ENCODE results near the gene SETD3.

SETD3 gene

DNA sequence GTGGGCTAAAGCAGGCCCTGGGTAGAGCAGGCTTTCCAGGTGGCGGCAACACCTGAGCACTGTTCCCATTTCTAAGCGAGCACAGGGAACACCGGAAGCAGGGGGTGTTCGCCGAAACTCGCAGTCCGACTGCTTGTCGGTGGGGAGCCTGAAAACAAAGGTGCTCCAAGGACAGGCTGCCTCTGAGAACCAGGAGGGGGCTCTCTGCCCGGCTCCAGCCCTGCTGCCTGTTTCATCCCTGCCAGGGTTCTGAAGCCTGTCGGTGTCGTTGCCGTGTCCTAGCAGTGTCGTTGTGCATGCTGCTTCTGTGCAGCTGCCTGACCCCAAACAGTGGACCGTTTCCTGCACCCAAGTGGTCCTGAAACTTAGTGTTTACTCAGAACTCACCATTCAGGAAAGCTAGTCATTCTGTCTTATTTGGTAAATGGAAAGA lies 22.3 kb upstream of the SETD3 start:
- in situ Hi-C loops (cut with HindIII; ENCODE audit: low sequenced_read_pairs): no loop called here

DNA sequence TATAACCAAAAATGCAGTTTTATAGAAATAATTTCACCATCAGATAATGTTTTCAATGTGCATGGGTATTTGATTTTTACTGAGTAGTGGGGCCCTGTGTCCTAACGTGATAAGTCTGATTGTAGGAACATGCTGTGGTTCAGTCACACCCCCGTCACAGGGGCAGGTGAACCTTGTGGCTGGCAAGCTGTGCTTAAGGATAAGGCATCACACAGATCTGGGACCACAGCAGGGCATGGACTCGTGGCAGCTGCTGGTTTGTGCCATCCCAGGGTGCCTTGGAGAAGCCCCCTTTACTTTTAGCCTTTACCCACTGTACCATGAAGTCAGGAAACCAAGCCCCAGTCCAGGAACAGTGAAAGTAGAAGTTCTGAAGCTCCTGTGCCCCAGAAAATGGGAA lies 17.2 kb upstream of the SETD3 start:
- in situ Hi-C loops (cut with HindIII; ENCODE audit: low sequenced_read_pairs): loop anchor here (25.0 kb wide), 1 partner anchor 189 kb away; the partner anchor contains the start of gene CYP46A1

DNA sequence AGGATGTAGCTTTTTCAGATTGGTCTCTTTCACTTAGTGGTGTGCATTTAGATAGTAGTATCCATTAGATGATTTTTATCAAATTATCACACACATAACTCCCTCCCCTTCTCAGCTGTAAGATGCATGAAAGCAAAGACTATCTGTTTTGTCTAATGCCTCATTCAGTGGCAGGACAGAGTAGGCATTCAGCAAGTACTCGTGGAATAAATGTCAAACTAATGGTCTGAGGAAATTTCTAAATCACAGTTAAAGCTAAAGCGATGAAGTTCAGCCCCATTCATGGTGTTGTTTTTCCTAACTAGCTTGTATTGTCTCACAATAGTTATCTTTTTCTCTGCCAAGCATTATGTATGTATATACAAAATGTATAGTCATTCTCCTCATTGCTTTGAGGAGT lies 16.7 kb upstream of the SETD3 start:
- in situ Hi-C loops (cut with HindIII; ENCODE audit: low sequenced_read_pairs): loop anchor here (25.0 kb wide), 1 partner anchor 190 kb away; the partner anchor contains the start of gene CYP46A1

DNA sequence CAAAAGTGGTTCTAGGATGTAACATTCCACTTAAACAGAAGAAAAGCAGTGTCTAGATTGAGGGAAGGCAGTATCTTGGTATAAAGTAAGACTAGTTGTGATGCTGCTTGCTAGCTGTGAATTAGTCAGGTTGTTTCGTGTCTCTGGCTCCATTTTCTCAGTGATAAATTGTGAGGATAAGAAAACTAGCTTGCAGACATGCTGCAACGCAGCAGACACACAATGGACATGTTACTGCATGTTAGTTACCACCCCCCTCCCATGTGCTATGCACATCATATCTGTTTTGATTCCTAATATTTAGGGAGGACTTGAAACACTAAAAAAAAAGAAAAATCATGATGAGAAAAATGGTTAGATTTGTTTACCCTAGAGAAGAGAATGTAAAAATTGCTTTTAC lies 3.4 kb upstream of the SETD3 start:
- in situ Hi-C loops (cut with HindIII; ENCODE audit: low sequenced_read_pairs): loop anchor here (25.0 kb wide), 1 partner anchor 203 kb away; the partner anchor contains the start of gene CYP46A1

DNA sequence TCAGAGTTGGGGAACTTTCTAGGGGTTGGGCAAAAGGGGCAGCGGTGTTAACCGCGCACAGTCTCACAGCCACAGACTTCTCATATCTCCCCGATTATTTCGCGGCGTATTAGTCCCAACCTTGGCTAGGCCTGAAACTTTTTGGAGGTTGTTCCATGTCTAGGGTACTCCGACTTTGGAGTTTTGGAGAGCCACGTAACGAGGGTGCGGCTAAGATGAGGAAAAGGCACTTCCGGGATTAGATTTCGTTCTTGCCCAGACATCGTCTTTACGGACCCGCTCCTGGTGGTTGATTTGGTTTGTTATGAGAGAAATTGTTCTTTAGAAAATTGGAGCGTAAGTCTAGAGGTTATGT lies 1.1 kb upstream of the SETD3 start:
- in situ Hi-C loops (cut with HindIII; ENCODE audit: low sequenced_read_pairs): loop anchor here (25.0 kb wide), 1 partner anchor 206 kb away; the partner anchor contains the start of gene CYP46A1

DNA sequence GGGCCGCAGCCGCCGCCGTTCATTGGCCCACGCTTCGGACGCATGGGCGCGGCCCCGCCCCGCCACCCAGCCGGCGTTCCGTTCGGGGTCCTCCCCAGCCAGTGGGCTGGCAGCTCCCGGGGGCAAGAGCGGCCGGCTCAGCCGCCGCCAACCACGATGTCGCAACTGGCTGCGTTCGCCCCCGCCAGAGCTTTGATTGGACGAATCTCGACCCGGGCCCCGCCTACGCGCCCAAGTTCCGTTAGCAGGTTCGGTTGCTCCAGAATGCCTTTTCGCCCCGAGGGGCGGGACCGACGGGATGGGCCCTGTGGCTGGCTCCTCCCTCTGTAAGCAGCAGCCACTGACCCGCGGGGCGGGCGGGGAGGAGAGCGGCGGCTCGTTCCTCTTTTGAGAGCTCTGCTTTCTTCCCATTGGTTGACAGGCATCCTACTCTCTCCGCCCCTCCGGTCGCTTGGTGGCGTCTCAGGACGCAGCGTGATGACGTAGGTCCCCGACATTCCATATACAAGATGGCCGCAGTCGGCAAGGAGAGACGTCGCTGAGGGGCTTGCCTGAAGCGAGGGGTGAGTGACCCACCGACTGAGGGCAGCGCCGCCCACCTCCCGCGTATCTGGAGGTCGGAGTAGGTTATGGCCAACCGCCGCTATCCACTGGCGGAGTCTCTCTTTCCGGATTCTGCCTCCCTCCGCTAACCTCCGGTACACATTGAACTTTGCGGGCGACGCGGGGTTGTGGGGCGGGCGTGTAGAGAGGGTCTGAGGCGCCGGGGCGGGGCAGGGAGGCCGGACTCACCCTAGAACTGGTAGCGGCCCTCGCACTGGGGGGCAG lies 472 bp upstream of the SETD3 start, which contains the start of gene CCNK:
Gene CCNK, plus strand, starts transcription at position 493 of the 828 bp plus-strand sequence. CDS start 11,269 bp downstream, outside the sequence.
- in situ Hi-C loops (cut with HindIII; ENCODE audit: low sequenced_read_pairs): loop anchor here (25.0 kb wide), 1 partner anchor 206 kb away; the partner anchor contains the start of gene CYP46A1

DNA sequence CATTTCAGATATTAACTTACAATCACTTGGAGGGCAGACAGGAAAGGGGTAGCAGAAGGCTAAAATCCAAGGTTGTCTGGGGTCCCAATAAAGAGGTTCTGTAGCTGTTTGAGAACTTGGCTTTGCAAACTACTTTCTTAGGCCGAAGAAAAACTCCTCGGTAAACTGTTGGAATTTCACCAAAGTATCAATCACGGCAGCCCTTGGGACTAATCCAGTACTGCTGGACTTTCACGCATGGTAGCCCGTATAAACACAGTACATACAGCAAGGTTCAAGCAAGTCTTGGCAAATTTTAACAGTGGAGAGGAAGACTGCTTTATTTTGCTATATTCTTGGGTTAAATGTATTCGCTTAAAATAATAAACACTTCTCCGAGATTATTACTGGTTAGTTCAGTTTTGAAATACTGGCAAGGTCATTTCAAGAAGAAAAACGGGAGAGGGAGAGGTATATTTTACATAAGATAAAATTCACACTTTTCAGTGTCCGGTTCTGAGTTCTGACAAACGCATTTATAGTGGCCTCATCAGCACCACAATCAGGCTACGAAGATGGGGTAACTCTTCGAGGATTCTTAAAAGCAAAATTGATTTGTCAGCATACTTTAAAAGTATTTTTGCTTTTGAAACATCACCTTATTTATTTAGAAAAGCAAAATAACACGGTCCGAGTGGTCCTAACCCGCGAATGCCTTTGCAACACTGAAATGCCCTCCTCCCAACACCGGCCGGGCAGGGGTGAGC lies 1.3 kb downstream of the SETD3 start:
- in situ Hi-C loops (cut with HindIII; ENCODE audit: low sequenced_read_pairs): loop anchor here (25.0 kb wide), 1 partner anchor 208 kb away; the partner anchor contains the start of gene CYP46A1

DNA sequence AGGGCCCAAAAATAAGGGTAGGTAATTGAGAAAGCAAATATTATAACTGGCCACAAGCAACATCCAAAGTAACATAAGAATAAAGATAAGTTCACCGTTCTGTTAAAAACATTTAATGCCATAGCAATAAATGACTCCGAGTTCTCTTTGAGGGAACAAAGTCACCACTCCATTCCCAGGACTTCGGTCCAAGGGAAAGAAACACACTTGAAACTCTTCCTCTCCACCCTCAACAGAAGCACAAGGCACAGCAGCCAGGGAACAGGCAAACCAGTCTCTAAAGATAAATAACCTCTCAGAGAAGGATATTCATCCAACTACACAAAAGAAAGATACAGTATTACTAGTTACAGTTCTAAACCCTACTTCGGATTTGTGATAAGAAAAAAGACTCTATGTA lies 2.5 kb downstream of the SETD3 start:
- in situ Hi-C loops (cut with HindIII; ENCODE audit: low sequenced_read_pairs): loop anchor here (25.0 kb wide), 1 partner anchor 209 kb away; the partner anchor contains the start of gene CYP46A1

DNA sequence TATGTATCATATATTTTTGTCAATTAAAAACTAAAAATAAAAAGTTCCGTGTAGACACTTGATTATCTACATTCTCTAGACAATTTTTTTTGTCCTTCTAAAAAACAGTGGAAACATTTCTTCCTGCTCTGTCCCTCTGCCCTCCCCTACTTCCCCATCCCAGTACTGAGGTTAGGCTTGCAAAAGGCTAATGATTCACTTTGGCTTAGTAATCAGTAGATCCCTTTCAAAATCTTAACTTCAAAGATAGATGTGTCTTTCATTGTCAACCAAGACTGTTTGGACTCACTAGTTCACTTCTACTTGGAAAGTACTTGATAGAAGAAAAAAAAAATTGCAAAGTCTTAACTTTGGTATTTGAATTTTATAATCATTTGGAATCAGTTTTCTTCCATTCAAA lies 3.8 kb downstream of the SETD3 start:
- in situ Hi-C loops (cut with HindIII; ENCODE audit: low sequenced_read_pairs): loop anchor here (25.0 kb wide), 1 partner anchor 210 kb away; the partner anchor contains the start of gene CYP46A1

DNA sequence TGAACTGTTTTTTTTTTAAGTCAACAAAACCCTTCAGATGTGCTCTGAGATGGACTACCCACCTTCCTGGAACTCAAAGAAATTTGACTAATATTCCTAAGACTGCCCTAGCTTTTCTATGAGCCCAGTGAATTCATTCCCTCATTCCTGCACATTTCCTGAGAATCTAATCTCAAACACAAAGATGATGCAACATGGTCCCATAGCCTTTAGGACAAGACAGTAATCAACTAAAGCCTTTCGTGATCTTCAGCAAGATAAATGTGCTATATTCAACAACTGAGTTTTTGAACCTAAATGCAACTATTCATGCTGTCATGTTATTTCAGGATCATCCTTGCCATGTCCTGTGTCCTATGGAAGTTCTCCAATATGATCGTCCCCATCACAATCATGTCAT lies 5.0 kb downstream of the SETD3 start:
- in situ Hi-C loops (cut with HindIII; ENCODE audit: low sequenced_read_pairs): loop anchor here (25.0 kb wide), 1 partner anchor 212 kb away; the partner anchor contains the start of gene CYP46A1

DNA sequence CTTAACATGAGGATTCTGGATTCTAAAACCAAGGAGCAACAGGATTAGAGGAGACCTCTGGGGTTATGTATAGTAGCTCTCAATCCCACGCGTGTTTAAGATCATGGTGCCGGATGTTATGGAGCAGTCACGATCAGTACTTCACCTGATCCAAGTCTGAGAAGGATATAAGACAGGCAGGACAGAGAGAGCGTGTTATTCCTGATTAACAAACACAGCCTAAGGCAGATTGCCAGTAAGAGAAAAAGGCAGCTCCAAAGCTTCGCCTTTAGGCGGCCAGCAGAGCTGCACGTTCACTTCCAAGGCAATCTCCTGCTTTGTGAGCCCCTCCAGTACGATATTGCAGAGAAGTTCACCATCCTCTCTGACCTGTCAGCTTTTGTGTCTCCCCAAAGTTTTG lies 5.5 kb downstream of the SETD3 start:
- in situ Hi-C loops (cut with HindIII; ENCODE audit: low sequenced_read_pairs): loop anchor here (25.0 kb wide), 1 partner anchor 212 kb away; the partner anchor contains the start of gene CYP46A1

DNA sequence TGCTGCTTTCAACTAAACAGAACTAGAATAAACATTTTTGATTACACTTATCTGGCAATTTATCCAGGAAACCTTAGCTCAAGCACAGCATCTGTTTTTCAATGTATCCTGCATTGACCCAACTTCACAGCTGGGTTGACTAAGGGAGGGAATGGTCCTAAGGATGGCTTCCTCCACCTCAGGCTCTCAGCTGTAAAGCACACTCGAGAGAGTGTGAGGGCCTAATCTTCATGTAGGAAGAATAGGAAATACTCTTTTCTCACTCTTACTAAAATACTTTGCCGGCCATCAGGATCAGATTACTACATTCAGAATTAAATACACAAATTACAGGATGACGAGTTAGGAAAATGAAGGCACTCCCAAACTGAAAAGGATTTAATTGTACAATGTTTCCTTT lies 7.2 kb downstream of the SETD3 start:
- in situ Hi-C loops (cut with HindIII; ENCODE audit: low sequenced_read_pairs): no loop called here

DNA sequence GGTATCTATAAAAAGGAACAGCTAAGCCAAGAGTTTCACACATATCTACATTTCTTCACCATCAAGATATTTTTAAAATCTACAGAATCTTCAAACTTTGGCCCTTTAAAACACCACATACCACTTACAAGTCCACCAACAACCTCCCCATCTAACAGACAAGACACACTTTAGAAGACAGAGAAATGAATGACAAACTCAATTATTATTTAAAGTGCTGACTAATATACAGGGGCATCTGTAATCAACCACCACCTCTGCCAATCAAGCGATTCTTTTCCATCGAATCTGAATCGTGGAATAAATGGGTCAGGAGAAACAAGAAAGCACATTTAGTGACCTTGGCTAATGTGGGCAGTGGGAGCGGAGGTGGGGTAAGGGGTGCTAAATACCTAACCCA lies 7.7 kb downstream of the SETD3 start:
- in situ Hi-C loops (cut with HindIII; ENCODE audit: low sequenced_read_pairs): no loop called here

DNA sequence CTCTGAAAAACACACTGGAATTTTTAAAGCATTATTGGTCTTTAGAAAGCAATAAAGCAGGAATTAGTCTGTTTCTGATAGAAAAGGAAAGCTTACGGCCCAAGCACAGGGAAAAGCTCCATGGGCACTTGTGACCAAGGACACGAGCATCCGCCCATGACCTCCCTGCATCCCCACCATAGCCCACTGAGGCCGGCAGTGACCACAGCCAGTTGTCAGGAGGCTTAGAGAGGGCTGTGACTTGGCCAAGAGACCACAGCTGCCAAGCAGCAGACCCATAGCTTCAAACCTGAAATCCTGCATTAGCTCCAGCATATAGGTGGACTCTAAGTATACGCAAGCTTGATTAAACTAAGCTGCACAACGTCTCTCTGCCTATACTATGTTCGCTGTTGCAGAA lies 8.9 kb downstream of the SETD3 start:
- in situ Hi-C loops (cut with HindIII; ENCODE audit: low sequenced_read_pairs): no loop called here

DNA sequence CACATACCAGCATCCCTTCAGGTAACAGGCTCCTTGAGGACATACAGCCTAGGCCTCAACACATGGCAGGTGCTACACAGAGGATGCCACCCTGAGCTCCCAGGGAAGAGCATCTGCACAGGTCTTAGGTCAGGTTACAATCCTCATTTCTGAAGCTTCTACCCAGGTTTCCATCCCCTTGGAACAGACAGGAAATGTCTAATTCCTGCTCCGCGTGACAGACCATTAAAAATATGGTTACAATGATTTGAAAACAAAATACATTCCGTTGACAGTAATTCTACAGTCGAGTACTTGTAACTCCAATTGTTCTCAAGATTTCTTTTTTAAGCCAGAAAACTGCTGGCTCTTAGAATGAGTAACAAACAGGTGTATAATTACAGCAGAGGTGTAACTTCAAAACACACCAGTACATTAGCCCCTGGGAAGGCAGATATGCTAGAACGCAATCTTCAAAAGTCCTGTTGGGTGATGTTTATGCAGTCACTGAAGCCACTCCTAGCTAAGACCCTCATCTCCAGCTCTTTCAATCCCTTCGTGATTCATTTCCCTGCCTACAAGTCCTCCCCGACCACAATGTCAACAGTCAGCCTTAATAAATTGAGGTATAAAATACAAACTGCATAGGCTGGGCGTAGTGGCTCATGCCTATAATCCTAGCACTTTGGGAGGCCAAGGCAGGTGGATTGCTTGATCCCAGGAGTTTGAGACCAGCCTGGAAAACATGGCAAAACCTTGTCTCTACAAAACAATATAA lies 11.6 kb downstream of the SETD3 start:
- in situ Hi-C loops (cut with HindIII; ENCODE audit: low sequenced_read_pairs): no loop called here

DNA sequence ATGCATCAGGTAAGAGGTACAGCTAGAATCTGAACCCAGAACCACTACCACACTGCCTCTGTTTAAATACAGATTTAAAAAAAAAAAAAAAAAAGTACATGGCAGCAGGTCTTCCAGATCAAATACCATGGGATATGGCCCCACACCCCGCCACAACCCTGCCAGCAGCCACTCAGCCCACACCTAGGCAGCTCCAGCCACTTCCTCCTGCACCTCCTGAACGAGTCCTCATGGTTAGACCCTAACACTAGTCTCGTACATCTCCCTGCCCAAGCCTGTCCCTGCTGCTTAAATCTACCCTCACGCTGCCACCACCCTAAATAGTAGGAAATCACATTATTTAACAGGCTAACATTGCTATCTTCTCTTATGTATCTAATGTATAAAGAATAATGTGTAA lies 12.6 kb downstream of the SETD3 start:
- in situ Hi-C loops (cut with HindIII; ENCODE audit: low sequenced_read_pairs): no loop called here

DNA sequence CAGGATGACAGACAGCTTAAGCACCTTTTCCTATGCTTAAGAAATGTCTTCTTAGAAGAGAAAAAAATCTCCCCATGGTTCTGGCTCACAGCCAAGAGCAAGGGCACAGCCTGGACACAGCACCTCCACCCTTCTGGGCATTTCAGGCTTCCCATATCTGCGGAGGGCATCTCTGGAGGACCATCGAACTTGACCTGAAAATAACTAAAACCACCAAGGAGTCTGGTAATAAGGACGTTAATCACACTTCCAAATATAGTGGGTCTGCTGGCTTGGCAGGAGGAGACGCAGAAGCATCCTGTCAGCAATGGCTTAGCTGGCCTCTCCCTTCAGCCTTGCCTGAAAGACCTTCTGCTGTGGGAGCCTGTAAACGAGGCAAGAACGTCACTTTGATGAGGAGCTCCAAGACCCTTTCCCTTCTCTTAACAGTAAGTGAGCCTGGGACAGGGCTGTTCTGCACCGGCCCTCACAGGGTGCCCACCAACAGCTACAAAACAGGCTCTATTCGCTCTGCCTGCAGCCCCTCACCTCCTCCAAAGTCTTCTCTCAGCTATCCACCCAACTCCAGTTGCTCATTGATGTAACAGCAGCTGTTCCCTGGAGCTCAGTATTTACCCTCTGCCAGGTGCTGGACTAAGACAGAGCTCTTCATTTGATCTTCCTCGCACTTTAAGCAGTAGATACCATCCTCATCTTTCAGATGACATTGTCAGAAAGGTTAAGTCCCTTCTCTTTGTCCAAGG lies 13.2 kb downstream of the SETD3 start:
- in situ Hi-C loops (cut with HindIII; ENCODE audit: low sequenced_read_pairs): no loop called here

DNA sequence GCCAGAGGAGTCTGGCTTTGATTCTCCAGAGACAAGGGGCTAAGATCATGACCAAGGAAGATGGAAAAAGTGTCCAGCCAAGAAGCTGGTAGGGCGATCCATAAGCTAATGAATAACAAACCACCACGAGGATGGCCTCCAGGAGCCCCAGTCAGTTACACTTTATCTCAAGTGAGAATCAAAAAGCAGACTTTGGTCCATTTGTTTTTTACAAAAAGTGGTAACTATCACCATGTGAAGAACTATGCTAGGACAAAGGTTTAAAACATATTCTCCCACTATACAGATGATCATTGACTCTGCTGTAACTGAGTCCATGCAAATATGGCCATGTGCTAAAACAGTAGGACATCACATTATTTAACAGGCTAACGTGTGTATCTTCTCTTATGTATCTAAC lies 13.9 kb downstream of the SETD3 start:
- in situ Hi-C loops (cut with HindIII; ENCODE audit: low sequenced_read_pairs): no loop called here

DNA sequence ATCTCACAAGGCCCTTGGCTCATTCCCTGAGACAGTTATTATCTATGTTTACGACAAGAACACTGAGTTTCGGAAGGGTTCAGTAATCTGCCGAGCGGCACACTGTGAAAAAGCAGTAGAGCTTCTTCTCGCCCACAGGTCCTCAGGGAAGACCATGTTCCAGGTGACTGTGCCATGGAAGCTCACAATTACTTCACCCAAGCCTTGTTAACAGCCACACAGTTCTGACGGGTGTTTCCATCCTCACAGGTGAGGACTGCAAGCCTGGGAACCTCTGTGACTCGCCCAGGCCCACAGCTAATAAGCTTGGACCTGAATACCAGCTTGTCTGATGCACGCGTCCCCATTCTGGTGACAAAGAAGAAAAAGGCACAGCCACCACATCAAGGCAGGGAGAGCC lies 15.4 kb downstream of the SETD3 start:
- in situ Hi-C loops (cut with HindIII; ENCODE audit: low sequenced_read_pairs): no loop called here

DNA sequence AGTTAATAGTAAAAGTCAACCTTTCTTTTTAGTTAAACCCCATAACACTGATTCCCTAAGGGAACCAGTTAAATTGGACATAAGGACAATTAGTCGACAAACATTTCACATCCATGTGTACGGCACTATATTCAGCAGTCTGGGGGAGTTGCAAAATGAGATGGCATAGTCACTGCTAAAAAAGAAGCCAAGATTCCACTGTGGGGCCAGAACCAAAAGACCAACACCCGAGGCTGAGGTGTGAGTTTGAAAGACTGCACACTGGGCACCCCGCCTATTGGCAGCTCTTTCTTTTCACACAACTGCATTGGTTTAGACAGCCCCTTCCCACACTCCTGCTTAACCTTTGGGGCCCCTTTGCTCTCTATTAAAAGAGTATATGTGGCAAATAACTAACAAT lies 16.7 kb downstream of the SETD3 start:
- in situ Hi-C loops (cut with HindIII; ENCODE audit: low sequenced_read_pairs): no loop called here
